ENCODE measurements around the gene NUFIP2.

DNA sequence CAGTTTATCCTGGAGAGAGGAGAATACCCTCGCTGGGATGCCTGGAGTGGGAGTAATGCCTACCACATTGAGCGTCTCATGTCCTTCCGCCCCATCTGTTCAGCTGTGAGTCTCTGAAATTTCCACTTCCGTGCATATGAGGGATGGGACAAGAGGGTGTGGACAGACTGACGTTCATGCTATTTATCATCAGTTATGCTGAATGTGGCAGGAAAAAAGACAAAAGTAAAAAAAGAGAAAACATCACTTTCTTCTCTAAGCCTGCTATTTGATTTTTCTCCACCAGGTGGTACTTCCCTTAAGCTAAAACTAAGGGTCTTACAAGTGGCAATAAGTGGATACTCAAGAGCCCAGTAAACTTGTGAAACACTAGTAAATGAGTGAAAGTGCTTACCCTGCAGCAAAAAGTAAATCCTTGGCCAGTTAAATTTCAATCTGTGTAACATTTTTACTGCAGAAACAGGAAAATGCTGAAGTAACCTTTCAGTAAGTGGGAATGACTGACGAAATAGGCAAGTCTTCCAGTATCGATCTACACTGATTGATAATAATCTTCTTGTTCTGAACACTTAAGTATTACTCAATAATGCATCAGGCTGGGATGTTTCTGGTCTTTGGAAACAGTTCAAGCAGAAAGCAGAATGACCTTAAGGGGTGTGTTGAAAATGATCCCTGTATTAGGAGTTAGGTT lies 41.7 kb downstream of the NUFIP2 start:
- TF ChIP-seq, protein P1, sequence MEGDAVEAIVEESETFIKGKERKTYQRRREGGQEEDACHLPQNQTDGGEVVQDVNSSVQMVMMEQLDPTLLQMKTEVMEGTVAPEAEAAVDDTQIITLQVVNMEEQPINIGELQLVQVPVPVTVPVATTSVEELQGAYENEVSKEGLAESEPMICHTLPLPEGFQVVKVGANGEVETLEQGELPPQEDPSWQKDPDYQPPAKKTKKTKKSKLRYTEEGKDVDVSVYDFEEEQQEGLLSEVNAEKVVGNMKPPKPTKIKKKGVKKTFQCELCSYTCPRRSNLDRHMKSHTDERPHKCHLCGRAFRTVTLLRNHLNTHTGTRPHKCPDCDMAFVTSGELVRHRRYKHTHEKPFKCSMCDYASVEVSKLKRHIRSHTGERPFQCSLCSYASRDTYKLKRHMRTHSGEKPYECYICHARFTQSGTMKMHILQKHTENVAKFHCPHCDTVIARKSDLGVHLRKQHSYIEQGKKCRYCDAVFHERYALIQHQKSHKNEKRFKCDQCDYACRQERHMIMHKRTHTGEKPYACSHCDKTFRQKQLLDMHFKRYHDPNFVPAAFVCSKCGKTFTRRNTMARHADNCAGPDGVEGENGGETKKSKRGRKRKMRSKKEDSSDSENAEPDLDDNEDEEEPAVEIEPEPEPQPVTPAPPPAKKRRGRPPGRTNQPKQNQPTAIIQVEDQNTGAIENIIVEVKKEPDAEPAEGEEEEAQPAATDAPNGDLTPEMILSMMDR (IDR thresholded peaks at IDR 0.05), result peak; percentile 7 to 21
- no peak for TF ChIP-seq POLR2A (IDR thresholded peaks at IDR 0.05)

Measured in suprapubic skin (tissue), 3 donors.